ENCODE measurements around the gene PRAME. TPM values are rescaled to one million over a fixed set of nuclear protein-coding genes. Genes with fewer than 3 reads are reported as not detected.

PRAME gene
- total and polyA plus RNA-seq, 2 experiments from 2014 or later: not detected

DNA sequence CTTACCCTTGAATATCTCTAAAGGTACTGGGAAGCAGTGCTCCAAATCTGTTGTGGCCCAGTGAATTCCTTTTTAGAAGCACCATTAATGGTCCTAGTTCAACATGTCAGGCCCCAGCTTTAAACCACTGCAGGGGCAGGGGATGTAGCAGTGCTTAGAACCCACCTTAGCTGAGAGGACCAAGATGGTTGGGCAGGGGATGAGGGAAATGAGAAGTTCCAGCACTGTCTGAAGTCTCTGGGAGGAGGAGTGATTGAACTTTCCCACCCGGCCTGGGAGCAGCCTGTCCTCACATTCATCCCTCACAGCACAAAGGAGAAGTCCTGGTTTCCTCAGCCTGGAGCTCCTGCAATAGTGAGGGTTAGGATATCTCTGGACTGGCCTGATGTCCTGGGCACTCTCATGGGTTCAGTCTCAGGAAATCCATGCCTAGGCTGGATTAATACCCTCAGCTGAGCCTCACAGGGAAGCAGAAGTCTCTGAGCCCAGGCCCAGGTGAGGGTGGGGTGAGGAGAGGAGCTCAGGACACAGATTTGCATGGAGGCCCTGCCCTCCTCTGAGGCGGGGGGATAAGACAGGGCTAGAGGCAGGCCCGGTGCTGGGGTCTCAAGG lies 28.6 kb upstream of the PRAME start (continued):
- TF ChIP-seq CREB1 (CRISPR knock-in tag; IDR thresholded peaks at IDR 0.05; ENCODE audit: low read depth): no peak
- TF ChIP-seq EZH2phosphoT487 (IDR thresholded peaks at IDR 0.05; ENCODE audit: unreplicated experiment): no peak
- no peak for TF ChIP-seq ZNF114 (CRISPR knock-in tag; IDR thresholded peaks at IDR 0.05)
- TF ChIP-seq, protein P1, sequence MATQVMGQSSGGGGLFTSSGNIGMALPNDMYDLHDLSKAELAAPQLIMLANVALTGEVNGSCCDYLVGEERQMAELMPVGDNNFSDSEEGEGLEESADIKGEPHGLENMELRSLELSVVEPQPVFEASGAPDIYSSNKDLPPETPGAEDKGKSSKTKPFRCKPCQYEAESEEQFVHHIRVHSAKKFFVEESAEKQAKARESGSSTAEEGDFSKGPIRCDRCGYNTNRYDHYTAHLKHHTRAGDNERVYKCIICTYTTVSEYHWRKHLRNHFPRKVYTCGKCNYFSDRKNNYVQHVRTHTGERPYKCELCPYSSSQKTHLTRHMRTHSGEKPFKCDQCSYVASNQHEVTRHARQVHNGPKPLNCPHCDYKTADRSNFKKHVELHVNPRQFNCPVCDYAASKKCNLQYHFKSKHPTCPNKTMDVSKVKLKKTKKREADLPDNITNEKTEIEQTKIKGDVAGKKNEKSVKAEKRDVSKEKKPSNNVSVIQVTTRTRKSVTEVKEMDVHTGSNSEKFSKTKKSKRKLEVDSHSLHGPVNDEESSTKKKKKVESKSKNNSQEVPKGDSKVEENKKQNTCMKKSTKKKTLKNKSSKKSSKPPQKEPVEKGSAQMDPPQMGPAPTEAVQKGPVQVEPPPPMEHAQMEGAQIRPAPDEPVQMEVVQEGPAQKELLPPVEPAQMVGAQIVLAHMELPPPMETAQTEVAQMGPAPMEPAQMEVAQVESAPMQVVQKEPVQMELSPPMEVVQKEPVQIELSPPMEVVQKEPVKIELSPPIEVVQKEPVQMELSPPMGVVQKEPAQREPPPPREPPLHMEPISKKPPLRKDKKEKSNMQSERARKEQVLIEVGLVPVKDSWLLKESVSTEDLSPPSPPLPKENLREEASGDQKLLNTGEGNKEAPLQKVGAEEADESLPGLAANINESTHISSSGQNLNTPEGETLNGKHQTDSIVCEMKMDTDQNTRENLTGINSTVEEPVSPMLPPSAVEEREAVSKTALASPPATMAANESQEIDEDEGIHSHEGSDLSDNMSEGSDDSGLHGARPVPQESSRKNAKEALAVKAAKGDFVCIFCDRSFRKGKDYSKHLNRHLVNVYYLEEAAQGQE (IDR thresholded peaks at IDR 0.05; ENCODE audit: unreplicated experiment): no peak
- no peak for TF ChIP-seq JUNB (IDR thresholded peaks at IDR 0.05; ENCODE audit: unreplicated experiment)
- TF ChIP-seq STAT1 (IDR thresholded peaks at IDR 0.05; ENCODE audit: unreplicated experiment): no peak
- no peak for TF ChIP-seq ZNF331 (CRISPR knock-in tag; IDR thresholded peaks at IDR 0.05; ENCODE audit: low read depth)
- no peak for TF ChIP-seq EZH2 (IDR thresholded peaks at IDR 0.05; ENCODE audit: low read depth, unreplicated experiment)
- no peak for TF ChIP-seq NANOG (IDR thresholded peaks at IDR 0.05; ENCODE audit: borderline replicate concordance)

DNA sequence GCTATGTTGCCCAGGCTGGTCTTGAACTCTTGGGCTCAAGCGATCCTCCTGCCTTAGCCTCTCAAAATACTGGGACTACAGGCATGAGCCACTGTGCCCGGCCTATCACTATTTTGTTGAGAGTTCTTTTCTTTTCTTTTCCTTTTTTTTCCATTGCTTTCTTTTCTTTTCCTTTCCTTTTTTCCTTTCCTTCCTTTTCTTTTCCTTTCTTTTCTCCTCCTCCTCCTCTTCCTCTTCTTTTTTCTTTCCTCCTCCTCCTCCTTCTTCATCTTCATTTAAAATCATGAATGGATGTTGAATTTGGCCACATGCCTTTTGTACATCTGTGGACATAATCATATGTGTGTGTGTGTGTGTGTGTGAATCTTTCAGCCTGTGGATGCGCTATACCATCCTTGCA lies 25.7 kb upstream of the PRAME start:
- Histone ChIP-seq H3K27me3 (ENCODE audit: insufficient read depth) (peaks cover 98% of the 10 kb centered on the region), H3K79me2 (replicated peaks; ENCODE audit: insufficient read depth) (no peaks in the 10 kb centered on the region), H3F3A (replicated peaks; ENCODE audit: low read depth) (no peaks in the 10 kb centered on the region), H3K27ac (ENCODE audit: low read depth) (no peak overlapping the region), H3K36me3 (ENCODE audit: insufficient read depth) (no peaks in the 10 kb centered on the region), H3K4me3 (no peak overlapping the region), H2AFZ (no peak overlapping the region), H4K20me1 (replicated peaks; ENCODE audit: insufficient read depth) (no peaks in the 10 kb centered on the region), H3K9me2 (ENCODE audit: insufficient read depth) (no peaks in the 10 kb centered on the region), H3K4me1 (ENCODE audit: insufficient read depth) (no peaks in the 10 kb centered on the region), H3K4me2 (no peak overlapping the region)
- H3K27me3 Mint-ChIP-seq (ENCODE audit: insufficient read depth, low read depth, poor library complexity): peaks cover 76% of the 10 kb centered on the region
- ATAC-seq: no peak
- H3K4me3 Mint-ChIP-seq: no peak overlapping the region
- DNase-seq (ENCODE audit: low spot score): no peak
- H3K36me3 Mint-ChIP-seq (ENCODE audit: low read depth): no peaks in the 10 kb centered on the region
- H3K27ac Mint-ChIP-seq: no peak overlapping the region
- H3K4me1 Mint-ChIP-seq: no peaks in the 10 kb centered on the region
- no peaks in the 10 kb centered on the region for H3K9me3 Mint-ChIP-seq
- TF ChIP-seq JUNB (IDR thresholded peaks at IDR 0.05; ENCODE audit: unreplicated experiment): no peak
- no peak for TF ChIP-seq NANOG (IDR thresholded peaks at IDR 0.05; ENCODE audit: borderline replicate concordance)
- TF ChIP-seq, protein P2, sequence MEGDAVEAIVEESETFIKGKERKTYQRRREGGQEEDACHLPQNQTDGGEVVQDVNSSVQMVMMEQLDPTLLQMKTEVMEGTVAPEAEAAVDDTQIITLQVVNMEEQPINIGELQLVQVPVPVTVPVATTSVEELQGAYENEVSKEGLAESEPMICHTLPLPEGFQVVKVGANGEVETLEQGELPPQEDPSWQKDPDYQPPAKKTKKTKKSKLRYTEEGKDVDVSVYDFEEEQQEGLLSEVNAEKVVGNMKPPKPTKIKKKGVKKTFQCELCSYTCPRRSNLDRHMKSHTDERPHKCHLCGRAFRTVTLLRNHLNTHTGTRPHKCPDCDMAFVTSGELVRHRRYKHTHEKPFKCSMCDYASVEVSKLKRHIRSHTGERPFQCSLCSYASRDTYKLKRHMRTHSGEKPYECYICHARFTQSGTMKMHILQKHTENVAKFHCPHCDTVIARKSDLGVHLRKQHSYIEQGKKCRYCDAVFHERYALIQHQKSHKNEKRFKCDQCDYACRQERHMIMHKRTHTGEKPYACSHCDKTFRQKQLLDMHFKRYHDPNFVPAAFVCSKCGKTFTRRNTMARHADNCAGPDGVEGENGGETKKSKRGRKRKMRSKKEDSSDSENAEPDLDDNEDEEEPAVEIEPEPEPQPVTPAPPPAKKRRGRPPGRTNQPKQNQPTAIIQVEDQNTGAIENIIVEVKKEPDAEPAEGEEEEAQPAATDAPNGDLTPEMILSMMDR (conservative IDR thresholded peaks at IDR 0.05; ENCODE audit: low read depth in 2 of 2): no peak
- TF ChIP-seq EZH2phosphoT487 (IDR thresholded peaks at IDR 0.05; ENCODE audit: unreplicated experiment): no peak
- no peak for TF ChIP-seq ZNF331 (CRISPR knock-in tag; IDR thresholded peaks at IDR 0.05; ENCODE audit: low read depth)
- TF ChIP-seq, protein P1 (IDR thresholded peaks at IDR 0.05; ENCODE audit: unreplicated experiment): no peak
- no peak for TF ChIP-seq CREB1 (CRISPR knock-in tag; IDR thresholded peaks at IDR 0.05; ENCODE audit: low read depth)
